Right lobe of liver (tissue), 6 donors: ENCODE results near the gene C1orf122. TPM values are rescaled to one million over a fixed set of nuclear protein-coding genes. Genes with fewer than 3 reads are reported as not detected.
A peak's percentile ranks its signal among the peaks of the same experiment; 100 is the strongest.

Source experiments
- ATAC-seq, 4 donors: fragments of 200-7000 bp; cut with Tn5 transposase; one replicate each; pipeline ENCODE4 v1.9.1; 2020; ENCODE audit warnings: mild to moderate bottlenecking in 4 of 4, moderate library complexity in 4 of 4
- DNase-seq, 3 donors: peaks; one replicate each; pipeline ENCODE4 v3.0.0-alpha.2; 2020
- H3K27ac ChIP-seq, 3 donors: fragments of 200-600 bp; one replicate each; pipeline ENCODE4 v1.8.0; 2022
- H3K27me3 ChIP-seq, 2 donors: fragments of 200-600 bp; one replicate each; pipeline ENCODE4 v1.8.0; 2022
- H3K36me3 ChIP-seq, 4 donors: fragments of 200-600 bp; sonication (generic) in 1 of 4; one replicate each; pipeline versions ENCODE4 v1.5.1 to v1.8.0; 2017 to 2022; ENCODE audit warnings: control low read depth in 1 of 4
- H3K4me1 ChIP-seq, 4 donors: fragments of 200-600 bp; sonication (generic) in 1 of 4; one replicate each; pipeline versions ENCODE4 v1.5.1 to v1.8.0; 2017 to 2022; ENCODE audit warnings: control low read depth in 1 of 4
- H3K4me3 ChIP-seq, 3 donors: fragments of 200-600 bp; one replicate each; pipeline ENCODE4 v1.8.0; 2022
- H3K9me3 ChIP-seq, 4 donors: fragments of 200-600 bp; sonication (generic) in 1 of 4; one replicate each; pipeline versions ENCODE4 v1.5.1 to v1.8.0; 2017 to 2022; ENCODE audit warnings: control low read depth in 1 of 4
- CTCF ChIP-seq, 4 donors: fragments of 200-600 bp in 3 of 4; fragments of 450-650 bp in 1 of 4; IDR thresholded peaks; one replicate each; pipeline versions ENCODE4 v1.5.1 to v1.8.0; 2016 to 2022; ENCODE audit warnings: antibody characterized with exemption in 4 of 4, mild to moderate bottlenecking in 2 of 4
- POLR2A ChIP-seq: fragments of 450-650 bp; IDR thresholded peaks from one replicate; pipeline ENCODE4 v1.6.1; 2017; ENCODE audit warnings: antibody characterized with exemption, mild to moderate bottlenecking
- WGBS: methylation state at CpG from one replicate; pipeline ENCODE4 v1.1.6; 2018; ENCODE audit warnings: low coverage, low lambda C conversion rate; ENCODE audit not compliant: insufficient coverage; ENCODE audit errors: missing lambda C conversion rate; 5-methylcytosine and 5-hydroxymethylcytosine counted together
- intact Hi-C, 2 donors: fragments of 100-400 bp; cut with DNase I; formaldehyde crosslinking; loops; one replicate each; pipeline versions ENCODE4 v1.11.2 to v1.14.1; 2022
- total RNA-seq, 6 experiments: library from RNA; depleted of rRNA in 2 of 6; stranded (reverse); fragments of >200 nt in 2 of 6; fragmentation: NEBNext Ultra II Directional in 3 of 6; extraction: Animal tissue kit (Norgen Biotek cat#: 25700) in 3 of 6; gene quantifications; one replicate each; pipeline versions ENCODE4 v1.1.0 to v1.2.4, GENCODE V29; 2016 to 2023
- donor health status: DM: no; HTN: yes; CAD: no.
- donor health status: DM: no; HTN: no; CAD: no.
- donor health status: DM: no; HTN: no; CAD: no.
- donor health status: DM: no; HTN: yes; CAD: no.
- donor health status: DM: no; HTN: yes; CAD: no.

Gene C1orf122
- total RNA-seq, 6 experiments from 2014 or later, result 23.0 to 61.7 (median 27.9) TPM

GRCh38 chr1:37817481-37817880 lies 9.9 kb downstream of the C1orf122 start:
- H3K27ac ChIP-seq, result peak overlapping the region in 2 of 3 donors; percentile 71 to 78

GRCh38 chr1:37821481-37821880 lies 13.9 kb downstream of the C1orf122 start:
- no peaks in the 10 kb centered on the region for H3K9me3 ChIP-seq
- TF ChIP-seq POLR2A (no peak), CTCF (IDR thresholded peaks at IDR 0.05) (no peak)
- H3K27ac ChIP-seq, result no peak overlapping the region
- ATAC-seq (no peak), DNase-seq (no peak)
- H3K27me3 ChIP-seq, result no peaks in the 10 kb centered on the region
- H3K4me1 ChIP-seq, result peaks cover 0 to 8% (median 4%) of the 10 kb centered on the region in 4 donors
- intact Hi-C loops, result no loop called here
- peaks cover 0 to 33% (median 16%) of the 10 kb centered on the region in 4 donors for H3K36me3 ChIP-seq
- no peak overlapping the region for H3K4me3 ChIP-seq
- 67% methylated on average over 1 of the region's 2 CpGs for WGBS

More at GRCh38 chr1:37817481-37817880, 9.9 kb downstream of the C1orf122 start:
- WGBS, result 0% methylated on average over 2 of the region's 2 CpGs
- ATAC-seq (peak; percentile 63 to 97 (median 88)), DNase-seq (peak; percentile 69 to 80 (median 78))
- TF ChIP-seq POLR2A, result no peak
- TF ChIP-seq CTCF (IDR thresholded peaks at IDR 0.05), result no peak
- peaks cover 0 to 8% (median 4%) of the 10 kb centered on the region in 4 donors for H3K4me1 ChIP-seq
- H3K4me3 ChIP-seq, result no peak overlapping the region
- no peaks in the 10 kb centered on the region for H3K27me3 ChIP-seq
- H3K9me3 ChIP-seq, result no peaks in the 10 kb centered on the region
- H3K36me3 ChIP-seq, result peaks cover 0 to 33% (median 8%) of the 10 kb centered on the region in 4 donors
- intact Hi-C loops, result no loop called here

- Histone ChIP-seq H3K27ac (no peak overlapping the region), H3K9me3 (no peaks in the 10 kb centered on the region), H3K27me3 (no peaks in the 10 kb centered on the region), H3K4me1 (no peaks in the 10 kb centered on the region), H3K36me3 (peaks cover 0 to 39% (median 16%) of the 10 kb centered on the region in 4 donors), H3K4me3 (no peak overlapping the region)
- ATAC-seq, result no peak
- WGBS, result 85% methylated on average over 9 of the region's 9 CpGs
- DNase-seq, result no peak
- intact Hi-C loops, result no loop called here
- no peak for TF ChIP-seq POLR2A
- no peak for TF ChIP-seq CTCF (IDR thresholded peaks at IDR 0.05)
These were observed 15.6 kb downstream of the C1orf122 start for GRCh38 chr1:37822906-37823815.

- Histone ChIP-seq H3K27ac (no peak overlapping the region), H3K4me3 (no peak overlapping the region), H3K27me3 (no peaks in the 10 kb centered on the region), H3K36me3 (peaks cover 0 to 43% (median 16%) of the 10 kb centered on the region in 4 donors), H3K9me3 (no peaks in the 10 kb centered on the region), H3K4me1 (peaks cover 0 to 7% (median 0%) of the 10 kb centered on the region in 4 donors)
- TF ChIP-seq CTCF (IDR thresholded peaks at IDR 0.05) (no peak), POLR2A (no peak)
- intact Hi-C loops, result no loop called here
- WGBS, result 95% methylated on average over 2 of the region's 2 CpGs
- no peak for DNase-seq
- ATAC-seq, result no peak
These were observed 16.4 kb downstream of the C1orf122 start for GRCh38 chr1:37824001-37824400.
